ENCODE results near the gene HPN.

- TF ChIP-seq CTCF (IDR thresholded peaks at IDR 0.05 in 2 of 3, conservative IDR thresholded peaks at IDR 0.05 in 1 of 3; ENCODE audit: control insufficient read depth in 2 of 3, extremely low read depth in 1 of 3, insufficient read depth in 1 of 3, low read depth in 3 of 3, low read length in 3 of 3) (no peak), ZNF384 (IDR thresholded peaks at IDR 0.05; ENCODE audit: borderline replicate concordance, low read depth, low read length) (no peak), NR2F1 (conservative IDR thresholded peaks at IDR 0.05) (no peak), NFYB (IDR thresholded peaks at IDR 0.05; ENCODE audit: insufficient read depth, low read depth, low read length) (no peak), EP300 (IDR thresholded peaks at IDR 0.05; ENCODE audit: borderline replicate concordance in 1 of 2, control insufficient read depth in 1 of 2, low read depth in 2 of 2, low read length in 2 of 2) (no peak), YY1 (IDR thresholded peaks at IDR 0.05; ENCODE audit: low read depth, low read length) (no peak), RELA (IDR thresholded peaks at IDR 0.05; ENCODE audit: borderline replicate concordance, partially characterized antibody) (no peak), POLR2A (IDR thresholded peaks at IDR 0.05; ENCODE audit: low read depth, low read length) (no peak), ZNF274 (IDR thresholded peaks at IDR 0.05; ENCODE audit: insufficient read depth, insufficient read length) (no peak), ZSCAN29 (IDR thresholded peaks at IDR 0.05) (no peak), KAT2A (conservative IDR thresholded peaks at IDR 0.05; ENCODE audit: control insufficient read depth, low read depth, low read length) (no peak), STAT1 (conservative IDR thresholded peaks at IDR 0.05) (no peak), NR2C2 (IDR thresholded peaks at IDR 0.05; ENCODE audit: borderline replicate concordance, control insufficient read depth, insufficient read length, low read depth) (no peak), SKIL (IDR thresholded peaks at IDR 0.05; ENCODE audit: low read depth, poor library complexity, severe bottlenecking) (no peak)
Observed at GRCh38 chr19:35009424-35010415, 31.8 kb upstream of the HPN start.
